MM.1S (cell line): ENCODE data around the gene VSTM5.

Source experiments
- EZH2 ChIP-seq: fragments of 300-600 bp; sonication (generic); optimal IDR thresholded peaks from 2 replicates; pipeline ENCODE3; 2017; ENCODE audit warnings: low read depth, mild to moderate bottlenecking, antibody characterized with exemption, low read length, mixed read lengths
- TF ChIP-seq, protein P1 (sequence below): fragments of 300-600 bp; sonication (generic); IDR thresholded peaks from 2 replicates; pipeline ENCODE4 v1.5.1; 2016; ENCODE audit warnings: antibody characterized with exemption, low read length, mixed read lengths

DNA sequence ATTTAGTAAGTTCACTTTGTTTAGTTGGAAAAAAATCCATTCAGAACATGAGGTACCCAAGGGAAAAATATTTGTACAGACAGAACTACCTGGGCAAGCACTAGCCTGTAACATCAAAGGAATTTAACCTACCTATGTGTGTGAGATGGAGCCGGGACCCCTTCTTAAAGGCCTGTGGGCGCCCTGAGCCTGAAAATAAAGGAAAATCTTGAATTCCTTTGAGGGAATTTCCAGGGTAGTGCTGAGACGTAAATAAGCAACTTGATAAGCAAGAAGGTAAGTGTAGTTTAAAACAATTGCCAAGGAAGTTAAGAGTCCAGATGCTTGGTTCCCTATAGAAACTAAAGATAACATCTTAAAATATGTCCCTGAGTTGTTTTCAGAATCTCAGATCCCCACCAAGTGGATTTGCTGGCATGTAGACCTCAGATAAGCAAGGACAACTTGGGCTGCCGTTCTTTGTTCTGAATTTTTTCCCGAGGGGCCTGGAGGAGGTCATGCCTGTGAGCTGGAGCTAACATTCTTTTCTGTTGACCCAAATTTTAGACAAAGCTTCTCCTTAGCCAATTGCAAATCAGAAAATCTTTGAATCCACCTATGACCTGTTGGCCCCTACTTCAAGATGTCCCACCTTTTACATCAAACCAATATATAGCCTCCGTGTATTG, 35.3 kb downstream of the VSTM5 start:
- TF ChIP-seq EZH2, result no peak
- TF ChIP-seq, protein P1, sequence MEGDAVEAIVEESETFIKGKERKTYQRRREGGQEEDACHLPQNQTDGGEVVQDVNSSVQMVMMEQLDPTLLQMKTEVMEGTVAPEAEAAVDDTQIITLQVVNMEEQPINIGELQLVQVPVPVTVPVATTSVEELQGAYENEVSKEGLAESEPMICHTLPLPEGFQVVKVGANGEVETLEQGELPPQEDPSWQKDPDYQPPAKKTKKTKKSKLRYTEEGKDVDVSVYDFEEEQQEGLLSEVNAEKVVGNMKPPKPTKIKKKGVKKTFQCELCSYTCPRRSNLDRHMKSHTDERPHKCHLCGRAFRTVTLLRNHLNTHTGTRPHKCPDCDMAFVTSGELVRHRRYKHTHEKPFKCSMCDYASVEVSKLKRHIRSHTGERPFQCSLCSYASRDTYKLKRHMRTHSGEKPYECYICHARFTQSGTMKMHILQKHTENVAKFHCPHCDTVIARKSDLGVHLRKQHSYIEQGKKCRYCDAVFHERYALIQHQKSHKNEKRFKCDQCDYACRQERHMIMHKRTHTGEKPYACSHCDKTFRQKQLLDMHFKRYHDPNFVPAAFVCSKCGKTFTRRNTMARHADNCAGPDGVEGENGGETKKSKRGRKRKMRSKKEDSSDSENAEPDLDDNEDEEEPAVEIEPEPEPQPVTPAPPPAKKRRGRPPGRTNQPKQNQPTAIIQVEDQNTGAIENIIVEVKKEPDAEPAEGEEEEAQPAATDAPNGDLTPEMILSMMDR, result no peak
